ENCODE results near the gene SYP. TPM values are rescaled to one million over a fixed set of nuclear protein-coding genes. Genes with fewer than 3 reads are reported as not detected.

SYP gene
- total RNA-seq, 1 experiment from 2014 or later: 7.5 TPM

GRCh38 chrX:49220100-49220499 lies 20.1 kb upstream of the SYP start:
- DNase-seq (ENCODE audit: low read depth): no peak

- no peak for DNase-seq (ENCODE audit: low read depth)
These were observed 15.1 kb upstream of the SYP start for GRCh38 chrX:49214996-49215526.

GRCh38 chrX:49214416-49214815 lies 14.4 kb upstream of the SYP start:
- no peak for DNase-seq (ENCODE audit: low read depth)

- DNase-seq (ENCODE audit: low read depth): no peak
These were observed 12.9 kb upstream of the SYP start for GRCh38 chrX:49212861-49213260.

GRCh38 chrX:49212209-49212608 lies 12.2 kb upstream of the SYP start:
- no peak for DNase-seq (ENCODE audit: low read depth)

- no peak for DNase-seq (ENCODE audit: low read depth)
These were observed 11.1 kb upstream of the SYP start for GRCh38 chrX:49211074-49211473.

- no peak for DNase-seq (ENCODE audit: low read depth)
These were observed 10.4 kb upstream of the SYP start for GRCh38 chrX:49210406-49210805.

GRCh38 chrX:49209434-49210251 lies 9.7 kb upstream of the SYP start:
- peak; percentile 41 for DNase-seq (ENCODE audit: low read depth)

- no peak for DNase-seq (ENCODE audit: low read depth)
These were observed 8.4 kb upstream of the SYP start for GRCh38 chrX:49208399-49208798.

GRCh38 chrX:49206543-49206942 lies 6.5 kb upstream of the SYP start:
- no peak for DNase-seq (ENCODE audit: low read depth)

GRCh38 chrX:49205443-49205842 lies 5.5 kb upstream of the SYP start:
- DNase-seq (ENCODE audit: low read depth): no peak

- no peak for DNase-seq (ENCODE audit: low read depth)
These were observed 4.7 kb upstream of the SYP start for GRCh38 chrX:49204709-49205108.

- no peak for DNase-seq (ENCODE audit: low read depth)
These were observed 4.0 kb upstream of the SYP start for GRCh38 chrX:49204017-49204416.

- DNase-seq (ENCODE audit: low read depth): no peak
These were observed 3.5 kb upstream of the SYP start for GRCh38 chrX:49203536-49203935.

- no peak for DNase-seq (ENCODE audit: low read depth)
These were observed 2.0 kb upstream of the SYP start for GRCh38 chrX:49202022-49202421.

GRCh38 chrX:49199315-49199595 lies 738 bp downstream of the SYP start:
- DNase-seq (ENCODE audit: low read depth): no peak

- DNase-seq (ENCODE audit: low read depth): peak; percentile 22
These were observed 1.3 kb downstream of the SYP start for GRCh38 chrX:49198540-49199314.

GRCh38 chrX:49197543-49198087 lies 2.4 kb downstream of the SYP start:
- no peak for DNase-seq (ENCODE audit: low read depth)

- no peak for DNase-seq (ENCODE audit: low read depth)
These were observed 6.4 kb downstream of the SYP start for GRCh38 chrX:49193542-49193964.

- no peak for DNase-seq (ENCODE audit: low read depth)
These were observed 7.2 kb downstream of the SYP start for GRCh38 chrX:49192722-49193328.

- no peak for DNase-seq (ENCODE audit: low read depth)
These were observed 8.4 kb downstream of the SYP start for GRCh38 chrX:49191574-49192011.

All from Daoy (cell line).